VCaP (cell line): Measurements from ENCODE around the gene DCDC2B.
"Not testable (repeated sequence)": the region's sequence is repeated elsewhere in the genome, so short reads cannot be mapped to it uniquely, and the experiment has no call there.

Experiments used
- H3K27ac ChIP-seq: fragments of 450-650 bp; 2 replicates; pipeline ENCODE4 v1.5.1; 2017
- CTCF ChIP-seq: fragments of 450-650 bp; conservative IDR thresholded peaks from 2 replicates; pipeline ENCODE4 v1.5.1; 2017; ENCODE audit warnings: mild to moderate bottlenecking, moderate library complexity

DCDC2B gene

DNA sequence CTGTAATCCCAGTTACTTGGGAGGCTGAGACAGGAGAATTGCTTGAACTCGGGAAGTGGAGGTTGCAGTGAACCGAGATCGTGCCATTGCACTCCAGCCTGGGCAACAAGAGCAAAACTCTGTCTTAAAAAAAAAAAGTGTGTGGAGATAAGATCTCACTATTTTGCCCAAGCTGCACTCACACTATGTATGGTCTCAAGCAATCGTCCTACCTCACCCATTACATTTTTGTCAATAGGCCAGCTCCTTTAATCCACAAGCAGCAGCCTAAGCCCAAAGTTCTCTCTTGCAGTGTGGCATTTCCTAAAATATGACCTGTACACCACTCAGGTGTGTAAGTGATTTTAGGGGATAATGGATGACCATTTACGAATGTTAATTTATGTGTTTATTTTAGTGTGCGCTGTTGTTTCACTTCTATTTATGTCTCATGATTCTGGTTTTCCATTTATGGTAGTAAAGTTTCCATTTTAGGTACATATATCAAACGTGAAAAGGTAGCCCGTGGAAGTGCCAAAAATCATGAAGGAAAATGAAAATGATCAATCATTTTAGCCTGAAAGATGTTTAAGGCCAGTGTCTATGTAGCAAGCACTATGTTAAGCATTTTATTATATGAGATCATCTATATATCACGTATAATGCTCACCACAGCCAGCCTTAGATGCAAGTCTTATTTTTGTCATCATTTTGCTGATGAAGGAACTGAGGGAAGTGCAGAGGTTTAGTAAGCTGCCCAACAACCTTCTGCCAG, 47.8 kb downstream of the DCDC2B start:
- no peak overlapping the region for H3K27ac ChIP-seq
- TF ChIP-seq CTCF = no peak

DNA sequence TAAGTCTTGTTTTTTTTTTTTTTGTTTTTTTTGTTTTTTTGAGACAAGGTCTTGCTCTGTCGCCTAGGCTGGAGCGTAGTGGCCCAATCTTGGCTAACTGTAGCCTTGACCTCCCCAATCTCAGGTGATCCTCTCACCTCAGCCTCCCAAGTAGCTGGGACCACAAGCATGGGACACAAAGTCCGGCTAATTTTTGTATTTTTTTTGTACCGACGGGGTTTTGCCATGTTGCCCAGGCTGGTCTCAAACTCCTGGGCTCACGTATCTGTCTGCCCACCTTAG, 48.3 kb downstream of the DCDC2B start:
- no peak for TF ChIP-seq CTCF
- H3K27ac ChIP-seq = no peak overlapping the region

GRCh38 chr1:32263236-32263593, 54.3 kb downstream of the DCDC2B start:
- H3K27ac ChIP-seq = not testable (repeated sequence)

DNA sequence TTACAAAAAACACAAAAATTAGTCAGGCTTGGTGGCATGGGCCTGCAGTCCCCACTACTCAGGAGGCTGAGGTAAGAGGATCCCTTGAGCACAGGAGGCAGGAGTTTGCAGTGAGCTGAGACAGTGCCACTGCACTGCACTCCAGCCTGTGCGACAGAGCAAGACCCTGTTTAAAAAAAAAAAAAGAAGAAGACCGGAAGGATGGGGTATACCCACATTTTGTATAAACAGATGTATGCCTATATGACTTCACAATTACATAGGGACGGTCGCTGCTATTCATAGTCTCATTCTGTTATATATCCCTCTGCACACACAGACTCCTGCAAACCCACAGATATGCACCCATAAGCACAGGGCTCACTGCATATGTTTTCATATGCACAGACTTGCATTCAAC, 54.9 kb downstream of the DCDC2B start:
- no peak for TF ChIP-seq CTCF
- H3K27ac ChIP-seq = no peak overlapping the region
